GM04503 (cell line): ENCODE results near the gene PRR19.

Experiments
- DNase-seq: peaks from one replicate; pipeline ENCODE4 v3.0.0-alpha.2; 2012; ENCODE audit warnings: low read depth

The PRR19 gene

GRCh38 chr19:42283188-42284065 is 18.5 kb upstream of the PRR19 start:
- no peak for DNase-seq

GRCh38 chr19:42284066-42284501 is 17.8 kb upstream of the PRR19 start:
- no peak for DNase-seq

GRCh38 chr19:42284591-42285341 is 17.2 kb upstream of the PRR19 start:
- no peak for DNase-seq

GRCh38 chr19:42285541-42285941 is 16.4 kb upstream of the PRR19 start:
- DNase-seq: no peak

- DNase-seq: no peak
Observed at GRCh38 chr19:42285988-42286348, 16.0 kb upstream of the PRR19 start.

- DNase-seq: no peak
Observed at GRCh38 chr19:42286349-42287016, 15.4 kb upstream of the PRR19 start.

GRCh38 chr19:42287017-42287826 is 14.7 kb upstream of the PRR19 start:
- no peak for DNase-seq

- DNase-seq: no peak
Observed at GRCh38 chr19:42287827-42288107, 14.2 kb upstream of the PRR19 start.

- no peak for DNase-seq
Observed at GRCh38 chr19:42288387-42288786, 13.5 kb upstream of the PRR19 start.

GRCh38 chr19:42288881-42289555 is 12.9 kb upstream of the PRR19 start:
- DNase-seq: no peak

GRCh38 chr19:42289556-42290041 is 12.3 kb upstream of the PRR19 start:
- no peak for DNase-seq

GRCh38 chr19:42290136-42290522 is 11.8 kb upstream of the PRR19 start:
- no peak for DNase-seq

- no peak for DNase-seq
Observed at GRCh38 chr19:42290523-42291434, 11.2 kb upstream of the PRR19 start.

GRCh38 chr19:42291435-42291810 is 10.5 kb upstream of the PRR19 start:
- DNase-seq: no peak

GRCh38 chr19:42292042-42292960 is 9.6 kb upstream of the PRR19 start:
- DNase-seq: no peak

- no peak for DNase-seq
Observed at GRCh38 chr19:42292963-42293362, 9.0 kb upstream of the PRR19 start.

- DNase-seq: no peak
Observed at GRCh38 chr19:42293540-42293939, 8.4 kb upstream of the PRR19 start.

- no peak for DNase-seq
Observed at GRCh38 chr19:42293948-42294347, 8.0 kb upstream of the PRR19 start.

GRCh38 chr19:42294471-42295137 is 7.3 kb upstream of the PRR19 start:
- no peak for DNase-seq
